Upper lobe of left lung (tissue), 6 donors: Measurements from ENCODE around the gene ARV1. TPM values are rescaled to one million over a fixed set of nuclear protein-coding genes. Genes with fewer than 3 reads are reported as not detected.

Source experiments
- ATAC-seq, 2 donors: fragments of 200-7000 bp; cut with Tn5 transposase; one replicate each; pipeline ENCODE4 v1.9.1; 2022; ENCODE audit warnings: mild to moderate bottlenecking in 2 of 2, moderate library complexity in 2 of 2; ENCODE audit not compliant: low FRiP score in 2 of 2
- DNase-seq, 2 donors: peaks; one replicate each; pipeline ENCODE4 v3.0.0-alpha.2; 2019 to 2020
- H3K27ac ChIP-seq, 4 donors: fragments of 200-600 bp; sonication (generic); one replicate each; pipeline ENCODE4 v1.5.1; 2016 to 2019
- H3K27me3 ChIP-seq, 4 donors: fragments of 200-600 bp; sonication (generic); one replicate each; pipeline ENCODE4 v1.5.1; 2017 to 2019
- H3K36me3 ChIP-seq, 4 donors: fragments of 200-600 bp; sonication (generic); one replicate each; pipeline ENCODE4 v1.5.1; 2016 to 2019
- H3K4me1 ChIP-seq, 4 donors: fragments of 200-600 bp; sonication (generic); one replicate each; pipeline ENCODE4 v1.5.1; 2018 to 2019
- H3K4me3 ChIP-seq, 4 donors: fragments of 200-600 bp; sonication (generic); one replicate each; pipeline ENCODE4 v1.5.1; 2017 to 2019; ENCODE audit warnings: mild to moderate bottlenecking in 2 of 4, moderate library complexity in 1 of 4
- H3K9me3 ChIP-seq, 4 donors: fragments of 200-600 bp; sonication (generic); one replicate each; pipeline ENCODE4 v1.5.1; 2018 to 2019
- CTCF ChIP-seq, 6 experiments: fragments of 450-650 bp in 4 of 6; fragments of 200-600 bp in 2 of 6; sonication (generic) in 2 of 6; IDR thresholded peaks; one replicate each; pipeline ENCODE4 v1.5.1; 2016 to 2019; ENCODE audit warnings: antibody characterized with exemption in 6 of 6
- EP300 ChIP-seq, 4 donors: sonication (generic); formaldehyde crosslinking; IDR thresholded peaks; one replicate each; pipeline ENCODE4 v1.5.1; 2017; ENCODE audit warnings: antibody characterized with exemption in 4 of 4, control low read depth in 2 of 4
- POLR2A ChIP-seq, 4 donors: fragments of 450-650 bp; IDR thresholded peaks; one replicate each; pipeline ENCODE4 v1.5.1; 2016 to 2017; ENCODE audit warnings: antibody characterized with exemption in 4 of 4, mild to moderate bottlenecking in 2 of 4
- POLR2AphosphoS5 ChIP-seq, 2 donors: sonication (generic); formaldehyde crosslinking; IDR thresholded peaks; one replicate each; pipeline ENCODE4 v1.5.1; 2017; ENCODE audit warnings: antibody characterized with exemption in 2 of 2
- whole genome bisulfite sequencing, 2 donors: methylation state at CpG; one replicate each; pipeline ENCODE4 v1.1.5; 2017 to 2018; 5-methylcytosine and 5-hydroxymethylcytosine counted together
- total RNA-seq, 6 donors: library from RNA; depleted of rRNA in 4 of 6; stranded (reverse); fragments of >200 nt in 4 of 6; gene quantifications; one replicate each; pipeline versions ENCODE4 v1.1.0 to v1.2.1, GENCODE V29; 2016 to 2021
- donor health status: DM: no; HTN: no; CAD: no; lungs with moderate emphysema.
- donor health status: DM: no; HTN: yes; CAD: no; lungs with severe emphysema.

The ARV1 gene
- total RNA-seq, 6 donors from 2014 or later = 2.3 to 25.2 (median 19.6) TPM

DNA sequence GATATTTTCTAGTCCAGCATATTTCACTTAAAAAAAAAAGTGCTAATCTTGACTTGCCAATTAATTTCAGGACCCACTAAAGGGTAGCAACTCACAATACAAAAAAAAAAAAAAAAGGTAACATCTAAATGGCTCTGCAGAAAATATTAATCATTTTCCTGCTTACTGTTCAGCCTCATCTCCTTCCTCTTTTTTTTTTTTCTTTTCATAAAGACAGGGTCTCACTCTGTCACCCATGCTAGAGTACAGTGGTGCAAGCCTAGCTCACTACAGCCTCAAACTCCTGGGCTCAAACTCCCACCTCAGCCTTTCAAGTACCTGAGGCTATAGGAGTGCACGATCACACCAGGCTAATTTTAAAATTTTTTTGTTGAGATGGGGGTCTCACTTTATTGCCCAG lies 30.6 kb upstream of the ARV1 start:
- Histone ChIP-seq H3K4me3 (no peak overlapping the region), H3K4me1 (no peaks in the 10 kb centered on the region), H3K9me3 (no peaks in the 10 kb centered on the region), H3K27me3 (no peaks in the 10 kb centered on the region), H3K36me3 (peaks cover 0 to 19% (median 0%) of the 10 kb centered on the region in 4 donors), H3K27ac (no peak overlapping the region)
- no peak for TF ChIP-seq POLR2AphosphoS5 (IDR thresholded peaks at IDR 0.05)
- DNase-seq (no peak), ATAC-seq (no peak)
- 67 to 83% methylated on average over 1 of the region's 1 CpG for WGBS, 2 donors

GRCh38 chr1:230948903-230949302 lies 30.0 kb upstream of the ARV1 start:
- Histone ChIP-seq H3K4me3 (no peak overlapping the region), H3K36me3 (peaks cover 0 to 16% (median 0%) of the 10 kb centered on the region in 4 donors), H3K27me3 (no peaks in the 10 kb centered on the region), H3K27ac (no peak overlapping the region), H3K4me1 (no peaks in the 10 kb centered on the region), H3K9me3 (no peaks in the 10 kb centered on the region)
- no peak for TF ChIP-seq POLR2AphosphoS5 (IDR thresholded peaks at IDR 0.05)
- TF ChIP-seq EP300 (IDR thresholded peaks at IDR 0.05) = no peak
- TF ChIP-seq POLR2A (IDR thresholded peaks at IDR 0.05) = no peak
- TF ChIP-seq CTCF (IDR thresholded peaks at IDR 0.05) = no peak
- ATAC-seq (no peak), DNase-seq (no peak)
- WGBS, 2 donors = 85 to 86% methylated on average over 3 of the region's 3 CpGs

DNA sequence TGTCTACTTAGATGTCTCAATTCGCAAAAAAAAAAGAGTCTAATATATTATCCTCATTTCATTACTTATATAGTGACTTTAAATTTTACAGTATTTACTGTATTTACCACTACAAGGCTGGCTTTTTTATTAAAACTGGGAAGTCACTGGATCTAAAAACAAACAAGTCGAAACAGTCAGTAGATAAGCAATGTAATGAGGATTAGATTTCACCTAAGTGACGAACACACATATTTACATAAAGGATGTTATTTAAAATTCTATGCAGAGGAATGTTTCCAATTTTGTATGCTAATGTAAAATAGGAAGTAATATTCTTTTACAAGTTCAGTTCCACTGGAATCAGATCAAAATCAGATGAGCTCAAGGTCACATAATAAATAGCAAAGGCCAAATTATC lies 28.5 kb upstream of the ARV1 start:
- ATAC-seq = no peak
- H3K36me3 ChIP-seq = peaks cover 0 to 22% (median 0%) of the 10 kb centered on the region in 4 donors
- H3K4me1 ChIP-seq = no peaks in the 10 kb centered on the region
- no peak for DNase-seq
- H3K9me3 ChIP-seq = no peaks in the 10 kb centered on the region
- TF ChIP-seq EP300 (IDR thresholded peaks at IDR 0.05) (no peak), POLR2A (IDR thresholded peaks at IDR 0.05) (no peak), CTCF (IDR thresholded peaks at IDR 0.05) (no peak), POLR2AphosphoS5 (IDR thresholded peaks at IDR 0.05) (no peak)
- no peak overlapping the region for H3K27ac ChIP-seq
- 73 to 93% methylated on average over 3 of the region's 3 CpGs for WGBS, 2 donors
- no peaks in the 10 kb centered on the region for H3K27me3 ChIP-seq
- H3K4me3 ChIP-seq = no peak overlapping the region

- no peak for ATAC-seq
- WGBS, 2 donors = 92 to 93% methylated on average over 4 of the region's 4 CpGs
Measured at GRCh38 chr1:230957580-230957989, 21.3 kb upstream of the ARV1 start.

DNA sequence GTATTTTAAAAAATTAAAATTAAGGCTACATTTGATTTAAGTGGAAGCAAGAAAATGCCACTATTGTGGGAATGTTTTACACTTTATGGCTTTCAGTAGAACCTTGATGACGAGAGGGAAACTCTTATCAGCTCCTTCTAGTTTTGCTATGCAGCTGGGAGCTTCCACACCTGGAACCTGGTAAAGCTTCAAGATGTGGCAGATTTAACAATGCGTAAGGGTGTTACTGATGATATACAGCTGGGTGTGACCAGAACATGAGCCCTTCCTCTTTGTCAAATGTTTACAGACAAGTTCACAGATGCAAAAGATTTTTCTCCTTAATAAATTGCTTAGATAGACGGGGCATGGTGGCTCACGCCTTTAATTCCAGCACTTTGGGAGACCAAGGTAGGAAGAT lies 20.5 kb upstream of the ARV1 start:
- Histone ChIP-seq H3K36me3 (peaks cover 0 to 56% (median 8%) of the 10 kb centered on the region in 4 donors), H3K4me1 (no peaks in the 10 kb centered on the region), H3K9me3 (no peaks in the 10 kb centered on the region), H3K27me3 (no peaks in the 10 kb centered on the region), H3K27ac (no peak overlapping the region), H3K4me3 (no peak overlapping the region)
- 96 to 99% methylated on average over 4 of the region's 4 CpGs for WGBS, 2 donors
- TF ChIP-seq EP300 (IDR thresholded peaks at IDR 0.05) = no peak
- no peak for TF ChIP-seq CTCF (IDR thresholded peaks at IDR 0.05)
- no peak for TF ChIP-seq POLR2A (IDR thresholded peaks at IDR 0.05)
- TF ChIP-seq POLR2AphosphoS5 (IDR thresholded peaks at IDR 0.05) = no peak
- DNase-seq (no peak), ATAC-seq (no peak)

More at GRCh38 chr1:230957580-230957989, 21.3 kb upstream of the ARV1 start:
- no peaks in the 10 kb centered on the region for H3K27me3 ChIP-seq
- no peak overlapping the region for H3K4me3 ChIP-seq
- H3K9me3 ChIP-seq = no peaks in the 10 kb centered on the region
- H3K27ac ChIP-seq = no peak overlapping the region
- H3K4me1 ChIP-seq = no peaks in the 10 kb centered on the region
- peaks cover 0 to 56% (median 8%) of the 10 kb centered on the region in 4 donors for H3K36me3 ChIP-seq
- TF ChIP-seq POLR2A (IDR thresholded peaks at IDR 0.05) (no peak), CTCF (IDR thresholded peaks at IDR 0.05) (no peak), POLR2AphosphoS5 (IDR thresholded peaks at IDR 0.05) (no peak), EP300 (IDR thresholded peaks at IDR 0.05) (no peak)
- DNase-seq = no peak
